GM18508 (cell line): ENCODE measurements around the gene LAMA2.
"Not testable (repeated sequence)": the region's sequence is repeated elsewhere in the genome, so short reads cannot be mapped to it uniquely, and the experiment has no call there.

Experiments used
- ATAC-seq: cut with Tn5 transposase; IDR thresholded peaks from one replicate; pipeline ENCODE4 v1.9.1; 2021; ENCODE audit warnings: moderate number of reproducible peaks; ENCODE audit not compliant: insufficient read depth, unreplicated experiment

The LAMA2 gene

DNA sequence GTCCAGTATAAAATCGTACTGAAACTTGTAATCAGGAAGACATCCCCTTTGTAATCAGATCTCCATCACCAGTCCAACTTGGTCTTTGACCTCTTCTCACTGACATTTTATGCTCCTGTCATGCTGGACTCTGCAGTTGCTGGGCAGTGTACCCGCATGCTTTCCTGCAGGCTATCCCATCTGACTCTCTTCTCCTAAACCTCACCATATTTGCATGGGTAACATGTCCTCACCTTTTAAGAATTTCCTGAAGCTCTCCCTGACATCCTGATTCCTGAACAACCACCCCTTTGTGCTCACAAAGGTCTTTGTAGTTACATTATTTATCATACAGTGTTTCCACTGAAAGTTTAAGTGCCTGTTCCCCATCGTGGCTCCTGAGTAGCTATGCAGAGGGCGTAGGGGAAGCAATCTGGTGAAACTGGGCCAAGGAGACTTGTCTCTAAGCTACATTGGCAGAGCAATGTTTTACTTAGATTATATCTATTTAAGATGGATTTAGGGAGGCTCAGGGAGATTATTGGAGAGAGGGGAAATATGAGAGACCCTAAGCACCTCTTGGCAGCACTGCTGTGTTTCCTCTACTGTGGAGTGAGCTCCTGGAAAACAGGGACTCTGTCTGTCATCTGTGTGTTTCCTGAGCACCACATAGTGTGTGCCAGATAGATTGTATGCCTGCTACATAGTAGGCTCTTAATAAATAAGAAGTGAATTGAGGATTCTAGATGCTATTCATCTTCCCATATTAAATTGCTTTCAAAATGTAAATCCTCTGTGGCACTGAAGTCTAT is 124.0 kb downstream of the LAMA2 start:
- no peak for ATAC-seq

DNA sequence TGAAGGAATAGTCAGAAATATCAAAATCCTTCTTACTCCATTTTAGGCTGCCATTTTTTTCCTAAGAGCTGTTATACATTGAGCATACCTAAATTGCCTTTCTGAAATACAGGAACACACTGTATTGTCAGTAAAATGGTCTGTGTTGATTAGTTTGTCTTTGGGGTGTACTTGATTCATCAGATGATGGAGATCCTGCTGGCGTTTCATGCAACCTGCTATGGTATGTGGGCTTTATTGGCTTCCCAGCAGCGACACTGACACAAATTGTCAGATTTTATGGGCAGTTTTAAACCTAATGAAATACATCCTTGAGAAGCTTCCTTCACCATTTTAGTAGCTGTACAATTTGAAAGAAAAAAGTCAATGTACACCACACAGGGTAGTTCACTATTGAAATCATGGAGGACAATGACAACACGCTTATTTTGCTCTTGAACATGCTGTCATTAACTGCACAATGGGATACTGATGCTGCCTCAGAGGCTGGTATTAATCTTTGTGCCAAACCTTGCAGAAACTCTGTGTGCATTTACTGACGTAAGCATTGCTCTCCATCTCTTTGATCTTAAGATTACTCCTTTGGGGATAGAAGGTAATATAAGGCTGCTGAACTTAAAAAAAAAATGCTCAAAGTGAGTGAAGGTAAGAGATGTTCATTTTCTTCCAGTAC is 124.9 kb downstream of the LAMA2 start:
- ATAC-seq: no peak

GRCh38 chr6:129008591-129008990 is 125.7 kb downstream of the LAMA2 start:
- ATAC-seq: no peak

DNA sequence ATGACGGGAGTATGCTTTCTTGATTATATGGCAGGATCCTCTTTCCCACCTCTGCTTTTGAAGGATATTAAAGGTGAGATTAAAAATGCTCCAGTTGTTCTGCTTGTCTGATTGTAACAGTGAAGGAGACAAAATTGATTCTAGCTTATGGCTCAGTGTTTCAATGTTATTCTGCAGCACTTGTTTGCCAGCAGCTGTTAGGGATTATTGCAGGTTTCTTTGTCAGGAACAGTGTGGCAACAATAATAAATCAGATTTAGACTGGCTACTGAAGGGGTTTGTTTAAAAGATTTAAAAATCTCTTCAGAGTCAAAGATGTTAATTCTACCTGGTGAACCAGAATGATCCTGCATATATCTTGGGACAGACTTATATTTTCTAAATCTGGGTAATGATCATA is 126.9 kb downstream of the LAMA2 start:
- ATAC-seq: no peak

DNA sequence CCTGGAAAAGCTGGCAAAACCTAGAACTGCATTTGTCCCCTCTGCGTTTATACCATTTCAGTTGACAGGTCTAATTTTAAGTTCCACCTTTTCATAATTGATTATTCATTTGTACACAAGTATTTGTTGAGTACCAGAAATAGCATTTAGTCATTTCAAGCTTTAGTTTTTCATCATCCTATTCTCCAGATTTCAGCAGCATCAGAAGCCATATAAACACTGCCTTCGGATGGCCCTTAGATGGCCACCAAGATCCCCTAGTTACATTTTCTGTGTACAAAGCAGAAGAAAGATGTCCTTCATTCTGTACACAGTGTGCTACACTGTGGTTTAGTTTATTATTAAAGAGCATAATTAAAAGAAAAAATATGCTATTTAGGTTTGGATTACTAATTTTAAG is 131.4 kb downstream of the LAMA2 start:
- ATAC-seq: no peak

GRCh38 chr6:129015721-129016120 is 132.8 kb downstream of the LAMA2 start:
- no peak for ATAC-seq

DNA sequence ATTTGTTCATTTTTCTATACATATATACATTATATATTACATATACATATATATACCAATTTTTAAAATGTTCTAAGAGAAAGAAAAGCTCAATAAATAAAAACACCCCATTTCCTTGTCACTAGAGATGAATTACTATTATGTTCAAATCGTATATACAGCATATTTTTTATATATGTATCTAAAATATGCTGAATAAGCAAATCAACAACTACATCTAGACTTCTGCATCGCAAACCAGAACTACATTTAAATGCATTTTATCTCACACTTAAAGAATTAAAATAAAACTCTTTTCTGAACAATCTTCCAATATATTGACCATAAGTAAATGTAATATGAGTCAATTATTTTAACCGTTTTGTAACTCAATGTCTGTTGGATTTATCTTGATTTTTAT is 133.9 kb downstream of the LAMA2 start:
- no peak for ATAC-seq

GRCh38 chr6:129022011-129022553 is 139.1 kb downstream of the LAMA2 start:
- no peak for ATAC-seq

DNA sequence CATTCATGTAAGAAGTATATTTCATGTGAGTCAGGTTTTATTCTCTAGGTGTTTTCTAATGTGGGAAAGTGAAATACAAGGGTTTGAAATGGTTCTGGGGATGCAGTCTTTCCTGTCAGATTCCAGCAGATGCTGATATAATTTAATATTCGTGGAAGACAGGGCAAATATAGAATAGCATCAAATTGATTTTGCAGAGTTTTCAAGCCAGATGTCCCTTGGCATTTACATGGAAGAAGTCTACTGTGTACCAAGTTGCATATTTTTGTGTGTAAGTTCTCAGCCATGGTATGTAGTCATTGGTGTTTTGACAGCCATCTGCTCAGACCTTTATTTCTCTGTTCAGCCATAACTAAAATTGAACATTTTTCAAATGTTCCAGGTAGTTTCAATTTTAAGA is 143.7 kb downstream of the LAMA2 start:
- no peak for ATAC-seq

GRCh38 chr6:129029778-129030177 is 146.8 kb downstream of the LAMA2 start:
- ATAC-seq: no peak

DNA sequence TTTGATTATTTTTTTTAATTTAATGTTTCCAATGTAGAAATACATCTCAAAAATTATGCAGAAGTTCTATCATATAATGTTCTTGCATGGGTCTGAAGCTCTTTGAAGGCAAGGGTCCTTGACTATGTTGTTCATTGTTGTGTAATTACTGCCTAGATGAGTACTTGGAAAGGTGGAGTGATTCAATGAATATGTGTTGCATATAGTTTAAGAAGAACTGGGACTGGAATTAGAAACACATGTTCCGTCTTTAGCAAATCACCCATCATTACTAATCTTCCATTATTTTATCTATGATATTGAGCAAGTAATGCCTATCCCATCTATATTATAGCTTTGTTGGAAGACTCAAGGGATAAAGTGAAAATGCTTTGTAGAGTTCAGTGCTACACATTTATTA is 147.3 kb downstream of the LAMA2 start:
- ATAC-seq: no peak

DNA sequence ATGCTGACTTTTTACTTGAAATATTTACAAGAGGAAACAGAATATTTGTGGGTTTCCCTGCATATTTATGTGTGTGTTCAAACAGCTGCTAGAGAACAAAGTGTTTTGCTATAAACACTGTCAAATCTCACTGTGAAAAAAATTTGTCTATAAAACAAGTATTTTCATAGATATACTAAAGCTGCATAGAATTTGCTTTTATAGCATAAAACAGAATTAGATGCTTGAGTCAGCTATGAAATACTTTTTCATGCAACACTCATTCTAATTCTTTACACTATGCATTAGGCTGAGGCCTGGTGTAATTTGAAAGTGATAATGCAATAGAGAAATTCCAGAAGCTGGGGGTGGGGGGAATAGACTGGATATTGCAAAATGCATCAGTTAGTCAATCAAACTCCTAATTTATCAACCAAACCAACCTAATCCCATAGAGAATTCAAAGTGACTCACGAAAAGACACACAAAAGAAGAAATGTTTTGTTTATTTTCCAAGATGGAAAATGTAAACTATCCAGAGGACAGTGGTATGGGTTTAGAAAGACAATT is 148.2 kb downstream of the LAMA2 start:
- ATAC-seq: no peak

DNA sequence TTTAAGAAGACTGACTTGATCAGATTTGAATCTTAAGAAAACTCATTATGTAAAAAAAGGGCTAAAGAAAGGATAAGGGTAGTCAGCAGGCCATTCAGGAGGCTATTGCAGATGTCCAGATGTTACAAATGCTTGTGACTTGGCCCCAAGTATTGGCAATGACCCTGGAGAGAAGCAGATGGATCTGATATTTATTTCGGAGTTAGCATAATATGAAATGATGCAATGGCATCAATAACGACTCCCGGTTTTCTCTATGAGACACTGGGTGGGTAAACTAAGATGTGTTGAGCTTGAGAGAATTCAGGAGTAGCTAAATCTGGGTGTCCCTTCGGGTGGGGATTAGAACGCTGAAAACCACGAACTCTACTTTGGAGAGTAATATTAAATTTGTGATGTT is 149.7 kb downstream of the LAMA2 start:
- no peak for ATAC-seq

GRCh38 chr6:129033180-129033579 is 150.2 kb downstream of the LAMA2 start:
- no peak for ATAC-seq

DNA sequence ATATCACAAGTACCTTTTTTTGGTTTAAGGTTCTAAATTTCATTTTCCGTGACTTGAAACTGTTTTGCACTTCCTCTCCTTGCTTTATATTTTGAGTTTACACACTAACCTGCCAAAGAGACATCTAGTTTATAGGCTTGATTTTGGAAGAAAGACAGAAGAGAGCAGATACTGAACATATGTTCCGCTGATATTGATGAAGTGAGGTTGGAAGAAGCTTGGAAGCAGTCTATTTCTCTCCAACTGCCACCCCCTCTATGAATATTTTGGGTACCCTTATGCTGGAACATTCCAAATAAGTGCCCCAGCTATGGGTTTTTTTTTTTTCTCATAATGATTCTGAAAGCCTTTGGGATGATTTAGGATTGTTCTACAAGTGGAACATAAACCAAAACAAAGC is 150.6 kb downstream of the LAMA2 start:
- ATAC-seq: no peak

DNA sequence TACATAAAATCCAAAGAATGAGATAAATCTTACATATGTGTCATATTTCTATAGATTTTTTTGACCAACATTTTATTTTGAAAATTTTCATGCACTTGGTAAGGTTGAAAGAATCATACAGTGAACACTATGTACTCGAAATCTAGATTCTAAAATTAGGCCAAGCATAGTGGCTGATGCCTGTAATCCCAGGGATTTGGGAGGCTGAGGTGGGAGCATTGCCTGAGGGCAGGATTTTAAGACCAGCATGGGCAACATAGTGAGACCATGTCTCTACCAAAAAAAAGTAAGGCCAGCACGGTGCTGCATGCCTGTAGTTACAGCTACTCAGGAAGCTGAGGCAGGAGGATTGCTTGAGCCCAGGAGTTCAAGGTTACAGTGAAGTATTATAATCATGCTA is 158.6 kb downstream of the LAMA2 start:
- ATAC-seq: no peak

GRCh38 chr6:129046526-129046925 is 163.6 kb downstream of the LAMA2 start:
- ATAC-seq: no peak

DNA sequence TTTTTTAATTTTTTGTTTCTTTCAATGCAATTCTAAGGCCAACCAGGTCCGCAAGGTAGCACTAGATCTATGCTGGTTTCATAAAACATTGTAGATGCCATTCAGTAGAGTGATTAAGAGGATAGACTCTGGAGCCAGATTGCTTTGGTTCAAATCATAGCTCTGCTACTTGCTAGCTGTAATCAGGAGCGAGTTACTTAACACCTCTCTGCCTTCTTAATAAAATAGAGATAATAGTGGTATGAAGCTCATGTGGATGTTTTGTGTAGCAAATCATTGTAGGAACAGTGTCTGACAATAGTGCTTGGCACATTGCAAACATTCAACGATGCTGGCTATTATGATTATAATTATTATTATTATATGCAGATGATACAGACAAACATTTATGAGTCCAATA is 164.9 kb downstream of the LAMA2 start:
- ATAC-seq: no peak

- no peak for ATAC-seq
Measured at GRCh38 chr6:129050086-129050485, 167.1 kb downstream of the LAMA2 start.

GRCh38 chr6:129053143-129053542 is 170.2 kb downstream of the LAMA2 start:
- ATAC-seq: not testable (repeated sequence)

- no peak for ATAC-seq
Measured at GRCh38 chr6:129055796-129056195, 172.9 kb downstream of the LAMA2 start.
